ENCODE results near the gene POLR3K. TPM values are rescaled to one million over a fixed set of nuclear protein-coding genes. Genes with fewer than 3 reads are reported as not detected.

The POLR3K gene
- total RNA-seq, 1 experiment from 2014 or later, result 22.7 TPM

- no peaks in the 10 kb centered on the region for H3K9me3 ChIP-seq (ENCODE audit: control insufficient read depth in 1 of 2, insufficient read depth in 1 of 2, low read depth in 1 of 2, low read length in 2 of 2)
- RAD21 ChIA-PET (ENCODE audit: low non-redundant PET in 1 of 2, low total read pairs in 2 of 2, uncharacterized antibody in 2 of 2, unreplicated experiment in 2 of 2), result no interaction called here
- H3K4me3 ChIP-seq (replicated peaks in 1 of 2; ENCODE audit: low read depth in 1 of 2, low read length in 2 of 2), result no peak overlapping the region
- no peak overlapping the region for H3K4me2 ChIP-seq (ENCODE audit: low read length)
- TF ChIP-seq CBX3 (IDR thresholded peaks at IDR 0.05; ENCODE audit: low read depth) (no peak), ZNF274 (IDR thresholded peaks at IDR 0.05; ENCODE audit: low read depth, low read length) (no peak), ELF1 (IDR thresholded peaks at IDR 0.05; ENCODE audit: borderline replicate concordance, low read depth) (no peak), RAD21 (IDR thresholded peaks at IDR 0.05; ENCODE audit: low read depth) (no peak), YY1 (IDR thresholded peaks at IDR 0.05; ENCODE audit: extremely low read depth, insufficient replicate concordance, low read depth, low read length) (no peak), POLR2AphosphoS5 (IDR thresholded peaks at IDR 0.05; ENCODE audit: low read depth, low read length) (no peak), ATF3 (IDR thresholded peaks at IDR 0.05) (no peak), SP1 (IDR thresholded peaks at IDR 0.05; ENCODE audit: low read depth) (no peak), FOSL1 (IDR thresholded peaks at IDR 0.05; ENCODE audit: low read depth) (no peak), CEBPB (IDR thresholded peaks at IDR 0.05; ENCODE audit: low read depth) (no peak), REST (IDR thresholded peaks at IDR 0.05; ENCODE audit: low read depth) (no peak), EGR1 (IDR thresholded peaks at IDR 0.05; ENCODE audit: low read depth) (no peak), JUND (IDR thresholded peaks at IDR 0.05) (no peak), POLR2A (IDR thresholded peaks at IDR 0.05; ENCODE audit: borderline replicate concordance, extremely low read depth, insufficient read depth, insufficient read length) (no peak), EZH2phosphoT487 (IDR thresholded peaks at IDR 0.05; ENCODE audit: borderline replicate concordance) (no peak)
- TF ChIP-seq, protein P1, sequence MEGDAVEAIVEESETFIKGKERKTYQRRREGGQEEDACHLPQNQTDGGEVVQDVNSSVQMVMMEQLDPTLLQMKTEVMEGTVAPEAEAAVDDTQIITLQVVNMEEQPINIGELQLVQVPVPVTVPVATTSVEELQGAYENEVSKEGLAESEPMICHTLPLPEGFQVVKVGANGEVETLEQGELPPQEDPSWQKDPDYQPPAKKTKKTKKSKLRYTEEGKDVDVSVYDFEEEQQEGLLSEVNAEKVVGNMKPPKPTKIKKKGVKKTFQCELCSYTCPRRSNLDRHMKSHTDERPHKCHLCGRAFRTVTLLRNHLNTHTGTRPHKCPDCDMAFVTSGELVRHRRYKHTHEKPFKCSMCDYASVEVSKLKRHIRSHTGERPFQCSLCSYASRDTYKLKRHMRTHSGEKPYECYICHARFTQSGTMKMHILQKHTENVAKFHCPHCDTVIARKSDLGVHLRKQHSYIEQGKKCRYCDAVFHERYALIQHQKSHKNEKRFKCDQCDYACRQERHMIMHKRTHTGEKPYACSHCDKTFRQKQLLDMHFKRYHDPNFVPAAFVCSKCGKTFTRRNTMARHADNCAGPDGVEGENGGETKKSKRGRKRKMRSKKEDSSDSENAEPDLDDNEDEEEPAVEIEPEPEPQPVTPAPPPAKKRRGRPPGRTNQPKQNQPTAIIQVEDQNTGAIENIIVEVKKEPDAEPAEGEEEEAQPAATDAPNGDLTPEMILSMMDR (IDR thresholded peaks at IDR 0.05 in 2 of 3, conservative IDR thresholded peaks at IDR 0.05 in 1 of 3; ENCODE audit: borderline replicate concordance in 1 of 3, insufficient read depth in 1 of 3, low read depth in 2 of 3, low read length in 2 of 3), result no peak
- TF ChIP-seq, protein P2, sequence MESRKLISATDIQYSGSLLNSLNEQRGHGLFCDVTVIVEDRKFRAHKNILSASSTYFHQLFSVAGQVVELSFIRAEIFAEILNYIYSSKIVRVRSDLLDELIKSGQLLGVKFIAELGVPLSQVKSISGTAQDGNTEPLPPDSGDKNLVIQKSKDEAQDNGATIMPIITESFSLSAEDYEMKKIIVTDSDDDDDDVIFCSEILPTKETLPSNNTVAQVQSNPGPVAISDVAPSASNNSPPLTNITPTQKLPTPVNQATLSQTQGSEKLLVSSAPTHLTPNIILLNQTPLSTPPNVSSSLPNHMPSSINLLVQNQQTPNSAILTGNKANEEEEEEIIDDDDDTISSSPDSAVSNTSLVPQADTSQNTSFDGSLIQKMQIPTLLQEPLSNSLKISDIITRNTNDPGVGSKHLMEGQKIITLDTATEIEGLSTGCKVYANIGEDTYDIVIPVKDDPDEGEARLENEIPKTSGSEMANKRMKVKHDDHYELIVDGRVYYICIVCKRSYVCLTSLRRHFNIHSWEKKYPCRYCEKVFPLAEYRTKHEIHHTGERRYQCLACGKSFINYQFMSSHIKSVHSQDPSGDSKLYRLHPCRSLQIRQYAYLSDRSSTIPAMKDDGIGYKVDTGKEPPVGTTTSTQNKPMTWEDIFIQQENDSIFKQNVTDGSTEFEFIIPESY (IDR thresholded peaks at IDR 0.05; ENCODE audit: extremely low read depth, insufficient replicate concordance, low read length), result no peak
- TF ChIP-seq, protein P3, sequence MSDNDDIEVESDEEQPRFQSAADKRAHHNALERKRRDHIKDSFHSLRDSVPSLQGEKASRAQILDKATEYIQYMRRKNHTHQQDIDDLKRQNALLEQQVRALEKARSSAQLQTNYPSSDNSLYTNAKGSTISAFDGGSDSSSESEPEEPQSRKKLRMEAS (IDR thresholded peaks at IDR 0.05), result no peak
- no peaks in the 10 kb centered on the region for H3K36me3 ChIP-seq (ENCODE audit: control insufficient read depth in 1 of 2, insufficient read depth in 2 of 2, low read length in 2 of 2)
- DNase-seq (ENCODE audit: low read depth, low spot score) (no peak), ATAC-seq (no peak)
- no peak overlapping the region for H3K9ac ChIP-seq (ENCODE audit: low read length)
- POLR2A ChIA-PET, result no interaction called here
- H2AFZ ChIP-seq (ENCODE audit: low read depth, low read length, poor library complexity, severe bottlenecking), result no peak overlapping the region
- CTCF ChIA-PET, result interaction anchor here (1.9 kb wide), 1 partner anchor 12 kb away, joined by 5 read pairs; no protein-coding TSS in a partner anchor
- H4K20me1 ChIP-seq (ENCODE audit: insufficient read depth), result no peaks in the 10 kb centered on the region
- intact Hi-C loops (cut with micrococcal nuclease), result no loop called here
- no peak overlapping the region for H3K27ac ChIP-seq (ENCODE audit: low read depth, low read length)
- H3K9me2 ChIP-seq (ENCODE audit: insufficient read depth), result no peaks in the 10 kb centered on the region
- no peaks in the 10 kb centered on the region for H3K27me3 ChIP-seq (ENCODE audit: insufficient read depth, low read length)
- H3K4me1 ChIP-seq (ENCODE audit: control insufficient read depth in 1 of 2, insufficient read depth in 2 of 2, low read length in 2 of 2), result no peaks in the 10 kb centered on the region
- no peaks in the 10 kb centered on the region for H3K79me2 ChIP-seq (ENCODE audit: insufficient read depth, low read length)
- BruUV-seq (replicated peaks), result no TSS peak
Observed at GRCh38 chr16:85407-85782, 32.0 kb upstream of the POLR3K start.
